Measurements from ENCODE around the gene BLCAP. TPM values are rescaled to one million over a fixed set of nuclear protein-coding genes. Genes with fewer than 3 reads are reported as not detected.

The BLCAP gene
- total RNA-seq, 1 donor: 55.7 TPM

- no peak for DNase-seq (ENCODE audit: low read depth)
- no peak for TF ChIP-seq CTCF (IDR thresholded peaks at IDR 0.05; ENCODE audit: insufficient read depth, low read depth, low read length)
Observed at GRCh38 chr20:37537505-37537904, 9.8 kb upstream of the BLCAP start.

GRCh38 chr20:37535443-37536132, 7.9 kb upstream of the BLCAP start:
- no peak overlapping the region for H3K4me3 ChIP-seq (ENCODE audit: low read depth, low read length)
- TF ChIP-seq CTCF (IDR thresholded peaks at IDR 0.05; ENCODE audit: insufficient read depth, low read depth, low read length): no peak
- no peak for DNase-seq (ENCODE audit: low read depth)

More at GRCh38 chr20:37537505-37537904, 9.8 kb upstream of the BLCAP start:
- no peak overlapping the region for H3K4me3 ChIP-seq (ENCODE audit: low read depth, low read length)

GRCh38 chr20:37534401-37535157, 6.9 kb upstream of the BLCAP start:
- no peak overlapping the region for H3K4me3 ChIP-seq (ENCODE audit: low read depth, low read length)
- TF ChIP-seq CTCF (IDR thresholded peaks at IDR 0.05; ENCODE audit: insufficient read depth, low read depth, low read length): peak; percentile 84
- peak; percentile 86 for DNase-seq (ENCODE audit: low read depth)

DNA sequence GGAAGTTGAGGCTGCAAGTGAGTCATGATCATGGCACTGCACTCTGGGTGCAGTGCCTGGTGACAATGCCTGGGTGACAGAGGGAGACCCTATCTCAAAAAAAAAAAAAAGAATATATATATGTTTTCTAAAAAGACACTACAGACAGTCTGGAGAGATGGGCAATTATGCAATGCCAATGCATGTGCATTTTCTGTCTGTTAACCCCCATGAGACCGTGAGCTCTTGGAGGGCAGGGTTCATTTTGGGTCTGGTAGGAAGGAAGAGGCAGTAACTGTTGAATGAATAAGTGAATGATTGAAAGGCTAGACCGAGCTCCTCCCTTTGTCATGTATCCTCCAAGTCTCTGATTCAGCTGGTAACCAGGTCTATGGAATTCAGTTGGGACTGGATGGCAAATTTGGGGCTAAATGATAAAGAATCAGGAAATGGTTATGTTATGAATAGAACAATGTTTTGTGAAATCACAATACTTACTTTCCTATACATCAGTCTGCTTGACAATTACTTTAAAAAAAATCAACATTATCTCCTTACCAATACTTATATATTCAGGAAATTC, 5.6 kb upstream of the BLCAP start:
- no peak overlapping the region for H3K4me3 ChIP-seq (ENCODE audit: low read depth, low read length)
- DNase-seq (ENCODE audit: low read depth): no peak
- TF ChIP-seq CTCF (IDR thresholded peaks at IDR 0.05; ENCODE audit: insufficient read depth, low read depth, low read length): no peak

DNA sequence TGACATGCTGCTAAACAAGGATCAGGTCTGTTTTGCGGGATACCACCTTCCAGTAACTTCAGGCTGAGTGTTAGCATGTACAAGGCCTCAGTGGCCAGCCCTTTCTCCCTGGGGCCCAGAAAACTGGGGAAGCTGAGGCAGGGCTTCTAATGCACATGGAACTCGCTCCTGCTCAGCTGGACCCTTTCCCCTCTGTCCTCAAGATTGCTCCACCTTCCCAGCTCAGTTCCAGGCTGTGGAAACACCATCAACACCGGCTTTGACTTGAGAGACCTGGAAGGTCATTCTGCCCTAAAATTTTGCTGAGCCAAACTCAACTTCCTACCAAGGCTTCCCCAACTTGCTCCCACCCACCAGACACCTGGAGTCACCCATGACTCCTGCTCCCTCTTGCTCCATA, 4.2 kb upstream of the BLCAP start:
- no peak for DNase-seq (ENCODE audit: low read depth)
- TF ChIP-seq CTCF (IDR thresholded peaks at IDR 0.05; ENCODE audit: insufficient read depth, low read depth, low read length): no peak
- H3K4me3 ChIP-seq (ENCODE audit: low read depth, low read length): no peak overlapping the region

DNA sequence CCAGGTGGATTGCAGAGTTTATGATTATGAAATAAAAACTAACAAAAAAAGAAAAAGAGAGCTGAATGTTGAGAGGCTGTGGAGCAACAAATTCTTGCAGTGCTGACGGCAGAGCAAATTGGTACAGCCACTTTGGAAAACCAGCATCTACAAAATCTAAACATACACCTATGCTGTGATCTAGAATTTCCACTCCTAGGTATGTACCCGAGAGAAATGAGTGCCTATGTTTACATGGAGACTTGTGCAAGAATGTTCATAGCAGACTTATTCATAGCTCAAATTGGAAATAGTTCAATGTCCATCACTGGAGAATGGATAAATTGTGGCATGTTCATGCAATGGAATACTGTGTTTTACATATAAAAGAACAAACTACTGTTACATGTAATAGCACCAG, 3.0 kb upstream of the BLCAP start:
- DNase-seq (ENCODE audit: low read depth): no peak
- TF ChIP-seq CTCF (IDR thresholded peaks at IDR 0.05; ENCODE audit: insufficient read depth, low read depth, low read length): no peak

More for the DNA sequence above, 3.0 kb upstream of the BLCAP start:
- H3K4me3 ChIP-seq (ENCODE audit: low read depth, low read length): no peak overlapping the region

Data from fibroblast of villous mesenchyme (primary cell).